Activated effector memory CD4-positive, alpha-beta T cell treated with anti-CD3 and anti-CD28 coated beads, Interleukin-2, amount 50 U/mL, for 16 hours (primary cell): ENCODE results near the gene MYL9.
"Not testable (repeated sequence)": the region's sequence is repeated elsewhere in the genome, so short reads cannot be mapped to it uniquely, and the experiment has no call there.

Experiments used
- DNase-seq: peaks from one replicate; pipeline ENCODE4 v3.0.0-alpha.2; 2020

MYL9 gene

DNA sequence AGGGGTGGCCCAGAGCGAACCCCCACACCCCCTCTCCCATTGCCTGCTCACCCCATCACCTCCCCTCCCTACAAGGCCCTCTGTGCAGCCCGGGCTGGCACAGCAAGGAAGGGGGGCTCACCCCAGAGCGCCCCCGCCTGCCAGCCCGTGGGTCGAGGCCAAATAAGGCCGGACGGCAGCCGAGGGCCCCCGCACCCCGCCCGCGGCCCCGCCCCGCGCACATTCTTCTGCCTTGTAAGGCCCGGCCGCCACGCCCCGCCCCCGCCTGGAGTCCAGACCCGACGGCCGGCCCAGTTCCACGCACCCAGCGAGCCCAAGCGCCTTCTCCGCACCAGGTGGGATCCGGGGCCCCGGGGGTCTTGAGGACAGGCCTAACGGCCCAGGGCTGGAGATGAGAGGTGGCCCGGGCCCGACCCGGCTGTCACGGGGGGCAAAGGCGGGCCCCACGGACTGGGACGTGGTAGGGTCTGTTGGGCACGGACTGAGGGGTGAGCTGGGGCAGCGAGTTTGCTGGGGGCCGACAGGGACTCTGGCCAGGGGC lies at the start of gene MYL9:
Gene MYL9 (plus strand): TSS at position 293 of the 541 bp plus-strand sequence. CDS start 3,366 bp downstream, outside the sequence.
- no peak for DNase-seq

DNA sequence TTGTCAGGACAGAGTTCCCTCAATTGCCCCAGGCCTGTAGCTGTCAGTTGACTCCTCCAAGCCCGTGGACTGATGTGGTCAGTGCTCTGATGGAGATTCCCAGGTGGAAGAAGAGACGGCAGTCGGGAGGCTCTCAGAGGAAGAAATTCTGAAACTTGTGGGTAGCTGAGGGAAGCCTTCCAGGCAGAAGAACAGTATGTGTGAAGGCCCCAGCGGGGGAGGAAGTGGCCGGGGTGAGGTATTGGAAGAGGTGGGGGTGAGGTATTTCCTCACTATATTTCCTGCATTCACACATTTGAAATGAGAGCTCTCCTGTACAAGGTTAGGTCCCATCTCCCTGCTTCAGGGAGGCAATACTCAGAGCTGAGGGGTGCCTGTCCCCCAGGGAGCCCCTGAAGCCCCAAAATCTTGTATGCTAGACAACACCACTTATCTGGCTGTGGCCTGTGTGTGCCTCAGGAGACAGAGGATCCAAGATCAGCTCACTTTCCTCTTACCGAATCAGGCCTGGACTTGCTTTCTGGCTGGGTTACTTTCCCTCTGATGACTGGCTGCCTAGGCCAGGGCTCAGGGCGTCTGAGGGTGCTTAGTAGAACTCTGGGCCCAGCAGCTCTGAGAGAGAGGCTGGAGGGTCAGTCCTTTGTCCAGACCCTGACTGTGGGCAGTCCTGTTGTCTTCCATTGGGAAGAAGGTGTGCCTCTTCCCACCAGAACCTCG lies 49.3 kb upstream of the MYL9 start:
- peak; percentile 82 for DNase-seq

DNA sequence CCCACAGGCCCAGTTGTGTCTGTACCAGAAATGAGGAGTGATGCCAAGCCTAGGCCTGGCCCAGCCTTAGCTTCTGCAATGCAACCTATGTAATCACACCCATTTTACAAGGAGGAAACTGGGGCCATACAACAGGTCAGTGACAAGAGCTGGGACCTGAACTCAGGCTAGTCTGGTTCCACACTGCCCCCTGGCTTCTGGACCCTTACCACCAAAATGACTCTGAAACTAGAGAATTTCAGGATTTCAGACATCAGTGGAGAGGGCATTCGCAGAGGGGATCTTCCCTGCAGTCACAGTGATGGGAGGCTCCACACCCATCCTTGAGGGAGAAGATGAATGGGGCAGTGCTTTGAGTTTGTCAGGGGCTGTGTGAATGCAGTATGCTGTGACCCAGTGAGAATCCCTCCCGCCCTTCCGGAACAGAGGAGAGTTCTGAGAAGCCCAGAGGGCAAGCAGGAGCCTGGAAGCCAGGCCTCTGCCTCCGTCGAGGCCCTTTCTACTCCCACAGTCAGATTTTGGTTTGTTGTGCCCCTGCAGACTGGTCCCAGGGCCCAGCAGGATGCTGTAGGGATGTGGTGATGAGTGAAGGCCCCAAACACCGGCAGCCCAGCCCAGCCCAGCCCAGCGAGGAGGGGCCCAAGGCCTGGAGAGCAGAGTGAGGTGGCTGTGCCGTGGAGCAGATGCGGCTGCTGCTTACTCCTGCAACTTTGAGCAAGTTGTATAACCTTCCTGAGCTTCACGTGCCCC lies 48.1 kb upstream of the MYL9 start:
- no peak for DNase-seq

DNA sequence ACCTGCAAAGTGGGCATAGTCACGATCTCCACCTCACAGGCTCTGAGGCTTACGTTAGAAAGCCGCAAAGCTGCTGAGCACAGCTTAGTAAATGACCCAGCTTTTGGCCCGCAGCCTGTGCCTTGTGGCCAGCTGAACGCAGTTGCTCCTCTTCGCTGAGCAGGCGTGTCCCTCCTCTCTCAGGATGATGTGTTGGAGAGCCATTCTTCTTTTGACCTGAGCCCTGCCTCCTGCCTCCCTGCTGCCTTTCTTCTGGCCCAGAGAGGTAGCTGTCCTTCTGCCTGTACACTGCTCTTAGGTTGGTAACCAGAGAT lies 47.6 kb upstream of the MYL9 start:
- no peak for DNase-seq

DNA sequence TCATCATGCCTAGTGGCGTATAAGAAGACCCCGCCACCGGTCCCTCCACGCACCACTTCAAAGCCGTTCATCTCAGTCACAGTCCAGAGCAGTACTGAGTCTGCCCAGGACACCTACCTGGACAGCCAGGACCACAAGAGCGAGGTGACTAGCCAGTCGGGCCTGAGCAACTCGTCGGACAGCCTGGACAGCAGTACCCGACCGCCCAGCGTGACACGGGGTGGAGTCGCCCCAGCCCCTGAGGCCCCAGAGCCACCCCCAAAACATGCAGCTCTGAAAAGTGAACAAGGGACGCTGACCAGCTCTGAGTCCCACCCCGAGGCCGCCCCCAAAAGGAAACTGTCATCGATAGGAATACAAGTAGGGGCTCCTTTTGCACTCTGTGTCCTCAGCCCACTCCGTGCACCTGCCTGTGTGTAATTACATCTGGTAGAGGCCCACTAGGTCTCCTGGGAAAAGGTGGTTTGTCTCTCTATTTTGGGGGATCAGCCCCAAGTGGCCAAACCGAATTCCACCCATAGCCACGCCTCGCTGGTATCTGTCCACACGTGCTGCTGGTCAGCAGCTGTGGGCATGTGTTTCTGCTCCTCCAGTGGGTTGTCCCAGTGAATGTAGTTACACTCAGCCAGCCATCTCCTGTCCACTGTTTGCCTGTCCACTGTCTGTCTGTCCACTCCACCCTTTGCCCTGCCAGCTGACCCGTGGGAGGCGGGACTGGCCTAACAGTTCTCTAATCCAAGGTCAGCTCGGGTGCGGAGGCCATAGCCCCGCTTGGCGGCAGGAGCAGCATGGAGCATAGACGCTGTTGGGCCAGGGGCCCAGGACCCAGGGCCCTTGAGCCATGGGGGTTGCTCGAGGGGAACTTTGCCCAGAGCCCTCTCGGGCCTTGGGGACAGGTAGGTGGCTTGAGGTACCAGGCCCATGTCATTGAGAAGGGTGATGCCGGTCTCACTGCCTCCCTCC lies 44.3 kb upstream of the MYL9 start:
- no peak for DNase-seq

DNA sequence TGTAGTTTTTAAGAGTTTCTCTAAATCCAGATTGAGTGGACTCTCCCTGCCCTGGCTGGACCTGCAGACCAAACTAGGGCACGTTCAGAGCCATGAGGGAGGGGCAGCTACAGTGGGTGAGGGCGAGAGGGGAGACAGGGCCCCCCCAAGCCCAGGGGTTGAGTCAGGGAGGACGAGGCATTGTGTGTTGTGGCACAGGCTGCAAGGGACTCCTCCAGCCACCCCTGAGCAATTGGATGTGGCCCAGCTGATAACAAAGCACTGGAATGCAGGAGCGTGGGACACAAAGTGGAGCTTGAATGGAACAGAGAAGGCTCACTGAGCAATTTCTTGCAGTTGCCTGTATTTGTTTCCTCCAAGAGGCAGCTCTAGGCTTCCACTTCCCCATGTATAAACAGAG lies 43.5 kb upstream of the MYL9 start:
- DNase-seq: no peak

DNA sequence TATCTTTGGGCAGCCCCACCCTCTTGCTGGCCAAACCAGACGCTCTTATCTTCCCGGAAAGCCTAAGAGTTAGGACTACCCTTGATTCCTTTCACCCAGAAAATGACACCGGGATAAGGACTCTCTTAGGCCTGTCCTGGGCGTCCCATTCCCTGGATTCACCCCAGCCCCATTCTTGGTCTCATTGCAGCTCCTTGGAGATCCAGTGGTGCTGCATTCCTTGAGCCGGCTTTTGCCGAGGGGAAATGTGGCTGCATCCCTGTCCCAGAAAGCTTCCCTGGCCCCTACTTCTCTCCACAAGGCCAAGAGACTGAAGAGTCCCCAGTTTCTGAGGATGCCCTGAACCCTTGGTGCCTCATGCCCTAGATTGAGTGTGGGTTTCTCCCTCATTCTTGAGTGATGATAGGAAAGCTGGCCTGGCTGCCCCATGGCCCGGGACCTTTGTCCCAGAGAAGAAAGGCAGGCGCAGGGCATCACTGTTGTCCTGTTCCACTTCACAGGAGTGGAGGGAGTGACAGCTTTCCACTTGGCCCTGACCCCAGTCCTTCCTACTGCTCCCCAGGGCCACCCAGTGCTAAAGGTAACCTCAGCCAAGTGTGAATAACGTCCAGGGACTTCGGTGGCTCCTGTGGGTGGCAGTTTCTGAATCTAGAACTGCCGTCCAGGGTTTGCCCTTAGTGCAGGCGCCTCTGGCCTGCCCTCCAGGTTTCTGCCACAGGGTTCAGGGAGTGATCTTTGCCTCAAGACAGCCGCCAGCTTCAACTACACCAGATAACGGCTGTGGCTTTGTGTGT lies 42.7 kb upstream of the MYL9 start:
- no peak for DNase-seq

DNA sequence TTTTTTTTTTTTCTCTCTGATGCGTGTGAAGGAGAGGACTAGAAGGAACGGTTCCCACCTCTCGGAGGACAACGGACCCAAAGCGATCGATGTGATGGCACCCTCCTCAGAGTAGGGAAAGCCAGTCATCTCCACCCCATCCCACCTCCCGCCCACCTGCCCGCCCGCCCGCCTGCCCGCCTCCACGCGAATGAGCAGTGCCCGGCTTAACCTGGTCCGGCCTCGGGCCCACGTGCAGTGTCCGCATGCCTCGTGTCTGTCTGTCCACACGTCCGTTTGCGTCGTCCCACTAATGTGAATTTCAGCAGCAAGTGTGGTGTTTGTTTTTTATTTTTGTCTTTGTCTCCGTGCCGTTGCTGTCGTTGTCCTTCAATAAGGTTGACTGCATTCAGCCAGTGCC lies 42.1 kb upstream of the MYL9 start:
- DNase-seq: no peak

DNA sequence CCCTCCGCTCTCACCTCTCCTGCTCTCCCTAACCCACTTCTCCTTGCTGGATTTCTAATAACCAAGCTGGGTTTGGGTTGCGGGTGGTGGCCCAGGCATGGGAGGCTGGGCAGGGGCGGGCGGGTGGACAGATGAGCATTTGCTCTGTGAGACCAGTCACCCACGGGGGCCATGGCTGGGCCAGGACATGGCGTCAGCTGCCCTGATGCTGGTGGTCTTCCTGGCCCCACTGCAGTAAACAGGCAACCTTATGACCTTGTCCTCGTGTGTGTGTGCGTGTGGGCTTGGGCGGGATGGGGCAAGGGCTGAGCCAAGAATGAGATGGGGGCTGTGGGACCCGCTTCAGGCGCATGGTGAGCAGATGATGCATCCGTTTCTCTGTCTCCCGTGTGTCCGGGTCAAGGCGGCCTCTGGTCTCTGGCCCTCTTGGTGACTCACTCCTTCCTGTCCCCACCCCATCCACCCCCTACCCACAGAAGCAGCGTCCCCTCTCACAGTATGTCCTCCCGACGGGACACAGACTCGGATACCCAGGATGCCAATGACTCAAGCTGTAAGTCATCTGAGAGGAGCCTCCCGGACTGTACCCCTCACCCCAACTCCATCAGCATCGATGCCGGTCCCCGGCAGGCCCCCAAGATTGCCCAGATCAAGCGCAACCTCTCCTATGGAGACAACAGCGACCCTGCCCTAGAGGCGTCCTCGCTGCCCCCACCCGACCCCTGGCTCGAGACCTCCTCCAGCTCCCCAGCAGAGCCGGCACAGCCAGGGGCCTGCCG lies 41.4 kb upstream of the MYL9 start:
- no peak for DNase-seq

DNA sequence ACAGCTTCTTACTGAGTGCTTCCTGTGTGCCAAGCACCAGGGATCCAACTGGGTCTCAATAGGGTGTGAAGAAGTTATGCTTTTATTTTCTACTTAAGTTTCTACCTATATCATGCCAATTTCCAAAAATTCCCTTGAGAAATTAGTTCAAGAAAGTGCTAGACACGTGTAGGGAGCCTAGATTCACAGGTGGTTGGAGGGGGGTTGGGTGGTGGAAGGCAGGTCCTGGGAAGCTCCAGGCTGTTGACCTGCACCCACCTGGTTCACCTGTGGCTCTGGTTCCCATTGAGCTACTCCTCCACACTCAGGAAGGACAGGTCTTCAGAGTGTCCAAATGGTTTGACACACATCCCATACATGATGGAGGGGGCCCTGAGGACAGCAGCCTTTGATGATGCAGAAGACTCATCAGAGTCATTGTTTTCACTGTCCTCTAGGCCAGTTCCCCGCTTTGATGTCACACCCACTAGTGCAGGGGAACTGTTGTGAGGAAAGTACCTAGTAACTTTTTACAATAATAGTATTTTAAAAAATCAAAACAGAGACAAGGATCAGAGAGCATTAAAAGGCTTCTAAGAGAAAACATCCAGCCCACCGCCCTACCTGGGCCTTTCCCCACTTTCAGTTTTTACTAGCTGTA lies 39.8 kb upstream of the MYL9 start:
- peak; percentile 66 for DNase-seq

DNA sequence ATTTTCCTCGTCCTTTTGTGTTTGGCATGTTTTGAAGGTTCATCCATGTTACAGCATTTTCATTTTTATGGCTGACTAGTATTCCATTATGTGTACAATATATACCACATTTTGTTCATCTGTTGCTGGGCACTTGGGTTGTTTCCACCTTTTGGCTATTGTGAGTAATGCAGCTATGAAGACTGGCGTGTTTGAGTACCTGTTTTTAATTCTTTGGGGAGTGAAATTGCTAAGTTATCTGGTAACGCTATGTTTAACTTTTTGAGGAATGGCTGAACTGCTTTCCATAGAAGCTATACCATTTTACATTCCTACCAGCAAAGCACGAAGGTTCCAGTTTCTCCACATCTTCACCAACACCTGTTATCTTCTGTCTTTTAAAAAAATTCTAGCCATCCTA lies 37.0 kb upstream of the MYL9 start:
- no peak for DNase-seq

DNA sequence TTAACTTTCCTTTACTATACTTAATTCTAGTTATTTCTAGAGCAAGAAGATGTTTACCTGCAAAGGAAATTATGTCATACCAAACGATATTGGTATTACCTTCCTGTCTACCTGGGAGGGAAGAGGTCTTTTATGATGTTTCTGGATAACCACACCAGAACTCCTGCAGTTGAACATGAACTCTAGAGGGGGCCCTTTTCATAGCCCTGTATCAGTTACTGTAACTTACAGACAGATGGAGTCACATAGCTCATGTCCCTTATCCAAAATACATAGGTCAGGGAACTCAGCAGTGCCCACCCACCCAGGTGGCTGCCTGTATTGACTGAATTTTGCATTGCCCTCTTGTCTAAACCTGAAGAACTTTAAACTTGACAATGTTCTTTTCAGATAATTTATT lies 35.1 kb upstream of the MYL9 start:
- DNase-seq: no peak

DNA sequence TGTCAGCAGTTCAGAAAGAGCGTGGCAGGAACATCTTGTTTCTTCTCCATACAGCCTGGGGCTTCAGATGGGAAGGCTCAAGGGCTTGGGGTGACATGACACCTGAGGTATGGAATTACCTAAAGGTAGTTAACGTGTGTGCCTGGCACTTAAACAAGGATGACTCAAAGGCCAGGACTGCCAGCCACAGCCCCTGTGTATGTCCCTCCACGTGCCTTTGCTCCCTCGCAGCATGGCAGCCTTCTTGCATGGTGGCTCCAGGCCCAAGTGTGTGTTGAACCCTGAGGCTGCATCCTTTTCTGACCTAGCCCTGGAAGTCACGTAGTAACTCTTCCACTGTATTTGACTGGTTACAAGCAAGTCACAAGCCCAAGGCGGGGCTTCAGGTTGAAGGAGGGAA lies 33.6 kb upstream of the MYL9 start:
- DNase-seq: no peak

DNA sequence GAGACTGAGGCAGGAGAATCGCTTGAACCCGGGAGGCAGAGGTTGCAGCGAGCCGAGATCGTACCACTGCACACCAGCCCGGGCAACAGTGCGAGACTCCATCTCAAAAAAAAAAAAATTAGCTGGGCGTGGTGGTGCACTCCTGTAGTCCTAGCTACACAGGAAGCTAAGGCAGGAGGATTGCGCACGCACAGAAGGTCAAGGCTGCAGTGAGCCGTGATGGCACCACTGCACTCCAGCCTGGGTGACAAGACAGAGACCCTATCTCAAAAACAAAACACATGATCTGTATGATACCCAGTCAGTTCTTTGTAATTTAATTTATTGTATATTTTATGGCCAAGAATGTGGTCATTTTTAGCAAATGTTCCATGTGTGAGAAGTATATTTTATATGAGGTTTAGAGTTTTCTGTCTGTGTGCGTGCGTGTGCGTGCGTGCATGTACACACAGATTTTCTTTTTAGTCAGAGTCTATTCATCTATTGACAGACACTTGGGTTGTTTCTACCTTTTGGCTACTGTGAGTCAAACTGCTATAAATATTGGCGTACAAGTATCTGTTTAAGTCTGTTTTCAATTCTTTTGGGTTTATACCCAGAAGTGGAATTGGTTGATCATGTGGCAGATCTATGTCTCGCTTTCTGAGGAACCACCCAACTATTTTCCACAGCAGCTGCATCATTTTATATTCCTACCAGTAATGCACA lies 22.2 kb upstream of the MYL9 start:
- no peak for DNase-seq

DNA sequence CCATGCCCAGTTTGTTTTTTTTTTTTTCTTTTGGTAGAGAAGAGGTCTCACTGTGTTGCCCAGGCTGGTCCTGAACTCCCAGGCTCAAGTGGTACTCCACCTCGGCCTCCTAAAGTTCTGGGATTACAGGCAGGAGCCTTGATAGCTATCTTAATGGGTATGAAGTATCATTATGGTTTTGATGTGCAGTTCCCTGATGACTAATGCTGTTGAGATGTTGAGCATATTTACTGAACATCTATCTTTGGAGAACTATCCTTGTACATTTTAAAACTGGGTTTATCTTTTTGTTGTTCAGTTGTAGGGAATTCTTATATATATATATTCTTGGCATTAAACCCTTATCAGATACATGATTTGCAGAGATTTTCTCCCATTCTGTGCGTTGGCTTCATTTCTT lies 21.4 kb upstream of the MYL9 start:
- DNase-seq: no peak

DNA sequence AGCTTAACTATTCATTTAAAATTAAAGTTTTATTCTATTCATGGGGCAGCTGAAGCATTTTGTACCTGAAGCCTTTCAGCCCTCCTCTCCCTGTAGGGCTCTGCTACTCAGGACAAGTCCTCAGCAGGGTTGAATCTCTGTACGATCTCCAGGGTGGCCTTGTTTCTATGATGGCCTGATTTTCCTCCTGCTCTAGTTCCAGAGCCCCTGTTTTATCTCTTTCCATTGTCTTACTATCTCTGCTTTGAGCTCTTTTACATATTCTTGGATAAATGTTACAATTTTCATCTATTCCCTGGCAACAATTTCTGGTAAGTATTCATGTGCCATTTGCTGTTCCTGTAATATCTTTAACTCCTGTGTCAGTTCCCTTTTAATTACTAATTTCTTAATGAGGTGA lies 19.8 kb upstream of the MYL9 start:
- no peak for DNase-seq

DNA sequence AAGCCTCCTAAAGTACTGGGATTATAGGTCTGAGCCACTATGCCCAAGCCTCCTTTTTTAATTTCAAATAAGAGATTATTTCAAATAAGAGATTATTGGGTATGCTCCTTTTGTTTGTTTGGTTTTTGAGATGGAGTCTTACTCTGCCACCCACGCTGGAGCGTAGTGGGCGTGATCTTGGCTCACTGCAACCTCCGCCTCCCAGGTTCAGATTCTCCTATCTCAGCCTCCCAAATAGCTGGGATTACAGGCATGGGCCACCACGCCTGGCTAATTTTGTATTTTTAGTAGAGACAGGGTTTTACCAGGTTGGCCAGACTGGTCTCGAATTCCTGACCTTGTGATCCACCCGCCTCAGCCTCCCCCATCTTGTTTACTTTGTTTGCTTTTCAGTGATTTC lies 18.9 kb upstream of the MYL9 start:
- not testable (repeated sequence) for DNase-seq

DNA sequence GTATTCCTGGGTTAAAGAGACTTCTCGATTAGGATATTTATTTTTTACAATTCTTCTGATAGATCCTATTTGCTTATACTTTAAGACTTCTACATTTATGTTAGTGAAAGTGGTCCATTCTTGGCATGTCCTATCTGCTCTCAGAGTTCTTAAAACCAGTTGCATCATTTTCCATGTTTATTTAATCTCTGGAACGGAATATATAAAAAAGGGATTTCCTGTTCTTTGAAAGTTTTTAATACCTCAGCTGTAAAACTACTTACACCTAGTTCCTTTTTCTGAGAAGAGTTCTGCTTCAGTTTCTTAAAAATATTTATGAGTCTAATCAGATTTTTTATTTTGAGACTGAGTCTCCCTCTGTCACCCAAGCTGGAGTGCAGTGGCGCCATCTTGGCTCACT lies 18.0 kb upstream of the MYL9 start:
- no peak for DNase-seq

DNA sequence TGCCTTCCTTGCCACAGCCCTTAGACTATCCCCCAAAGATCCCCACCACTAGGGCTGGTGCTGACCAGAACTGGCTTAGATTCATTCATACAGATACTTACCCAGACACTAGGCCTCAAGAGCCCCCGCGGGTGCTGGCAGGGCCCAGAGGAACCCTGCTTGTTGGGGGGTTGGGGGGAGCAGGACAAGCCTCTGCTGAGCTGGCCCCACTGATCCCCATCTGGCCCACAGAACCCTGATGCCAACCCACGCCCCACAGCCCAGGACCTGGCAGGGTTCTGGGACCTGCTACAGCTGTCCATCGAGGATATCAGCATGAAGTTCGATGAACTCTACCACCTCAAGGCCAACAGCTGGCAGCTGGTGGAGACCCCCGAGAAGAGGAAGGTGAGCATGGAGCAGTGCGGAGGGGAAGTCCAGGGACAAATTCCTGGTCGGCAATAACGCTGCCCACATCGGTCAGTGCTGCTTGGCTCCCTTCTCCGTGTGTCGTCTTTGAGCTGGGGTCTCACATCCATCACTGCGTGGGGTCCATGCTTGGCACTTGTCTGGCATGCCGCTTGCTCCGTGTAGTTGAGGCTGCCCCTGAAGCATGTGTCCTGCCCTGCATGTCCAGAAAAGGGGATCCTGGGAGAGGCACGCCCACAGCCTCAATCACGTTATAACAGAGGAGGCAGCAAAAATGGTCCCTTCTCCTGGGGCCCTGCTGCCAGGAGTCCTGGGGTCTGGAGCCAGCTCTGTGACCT lies 15.5 kb upstream of the MYL9 start:
- DNase-seq: no peak

DNA sequence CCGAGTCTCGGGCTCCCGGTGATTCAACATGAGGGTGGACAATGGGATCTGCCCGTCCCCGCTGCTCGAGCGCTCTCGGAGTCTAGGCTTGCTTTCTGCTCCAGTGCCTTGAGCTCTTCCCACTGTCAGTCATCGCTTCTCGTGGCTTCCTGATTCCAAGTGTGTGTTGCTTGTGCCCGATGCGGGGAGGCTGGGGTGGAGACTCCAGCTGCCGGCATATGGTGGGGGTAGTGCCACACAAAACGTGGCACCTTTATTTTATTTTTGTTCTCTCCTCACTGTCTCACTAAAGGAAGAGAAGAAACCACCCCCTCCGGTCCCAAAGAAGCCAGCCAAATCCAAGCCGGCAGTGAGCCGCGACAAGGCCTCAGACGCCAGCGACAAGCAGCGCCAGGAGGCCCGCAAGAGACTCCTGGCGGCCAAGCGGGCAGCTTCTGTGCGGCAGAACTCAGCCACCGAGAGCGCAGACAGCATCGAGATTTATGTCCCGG lies 14.8 kb upstream of the MYL9 start:
- no peak for DNase-seq
